Activated CD4-positive, alpha-beta T cell treated with anti-CD3 and anti-CD28 coated beads for 36 hours (primary cell): Measurements from ENCODE around the gene LY6G5C. TPM values are rescaled to one million over a fixed set of nuclear protein-coding genes. Genes with fewer than 3 reads are reported as not detected.

Source experiments
- ATAC-seq: fragments of 200-7000 bp; cut with Tn5 transposase; one replicate; pipeline ENCODE4 v1.10.0; 2021; ENCODE audit warnings: mild to moderate bottlenecking, moderate library complexity
- CTCF ChIA-PET: fragments of 350-600 bp; sonication (Branson Sonifier 250); formaldehyde crosslinking; loops from one replicate; lab custom pipeline; 2021; ENCODE audit warnings: antibody characterized with exemption; lab: Charles Lee
- POLR2A ChIA-PET: fragments of 350-600 bp; sonication (Branson Sonifier 250); formaldehyde crosslinking; loops from one replicate; lab custom pipeline; 2021; ENCODE audit warnings: antibody characterized with exemption, inconsistent platforms; lab: Charles Lee
- DNase-seq: peaks from one replicate; pipeline ENCODE4 v3.0.0-alpha.2; 2020
- H3K27ac Mint-ChIP-seq: one replicate; pipeline ENCODE4 v1.8.0; 2021; ENCODE audit warnings: mixed read lengths
- H3K27me3 Mint-ChIP-seq: one replicate; pipeline ENCODE4 v1.8.0; 2021; ENCODE audit warnings: mixed read lengths
- H3K36me3 Mint-ChIP-seq: one replicate; pipeline ENCODE4 v1.8.0; 2021; ENCODE audit warnings: low read depth, mixed read lengths
- H3K4me1 Mint-ChIP-seq: one replicate; pipeline ENCODE4 v1.8.0; 2021; ENCODE audit warnings: mixed read lengths
- H3K4me3 Mint-ChIP-seq: one replicate; pipeline ENCODE4 v1.8.0; 2021; ENCODE audit warnings: mild to moderate bottlenecking, moderate library complexity, mixed read lengths
- H3K9me3 Mint-ChIP-seq: one replicate; pipeline ENCODE4 v1.8.0; 2021; ENCODE audit warnings: low read depth, mixed read lengths
- intact Hi-C, 2 experiments: fragments of 100-400 bp; cut with DNase I in 1 of 2; cut with micrococcal nuclease in 1 of 2; formaldehyde crosslinking; loops; one replicate each; pipeline versions ENCODE4 v1.14.2 to v1.15.1; 2022 to 2024; cut with DNase I, micrococcal nuclease
- total RNA-seq, 2 experiments: library from RNA; stranded (reverse); gene quantifications; one replicate each; pipeline ENCODE4 v1.2.3, GENCODE V29; 2021

Gene LY6G5C
- total RNA-seq, 2 experiments from 2014 or later: 1.2 to 1.5 TPM

DNA sequence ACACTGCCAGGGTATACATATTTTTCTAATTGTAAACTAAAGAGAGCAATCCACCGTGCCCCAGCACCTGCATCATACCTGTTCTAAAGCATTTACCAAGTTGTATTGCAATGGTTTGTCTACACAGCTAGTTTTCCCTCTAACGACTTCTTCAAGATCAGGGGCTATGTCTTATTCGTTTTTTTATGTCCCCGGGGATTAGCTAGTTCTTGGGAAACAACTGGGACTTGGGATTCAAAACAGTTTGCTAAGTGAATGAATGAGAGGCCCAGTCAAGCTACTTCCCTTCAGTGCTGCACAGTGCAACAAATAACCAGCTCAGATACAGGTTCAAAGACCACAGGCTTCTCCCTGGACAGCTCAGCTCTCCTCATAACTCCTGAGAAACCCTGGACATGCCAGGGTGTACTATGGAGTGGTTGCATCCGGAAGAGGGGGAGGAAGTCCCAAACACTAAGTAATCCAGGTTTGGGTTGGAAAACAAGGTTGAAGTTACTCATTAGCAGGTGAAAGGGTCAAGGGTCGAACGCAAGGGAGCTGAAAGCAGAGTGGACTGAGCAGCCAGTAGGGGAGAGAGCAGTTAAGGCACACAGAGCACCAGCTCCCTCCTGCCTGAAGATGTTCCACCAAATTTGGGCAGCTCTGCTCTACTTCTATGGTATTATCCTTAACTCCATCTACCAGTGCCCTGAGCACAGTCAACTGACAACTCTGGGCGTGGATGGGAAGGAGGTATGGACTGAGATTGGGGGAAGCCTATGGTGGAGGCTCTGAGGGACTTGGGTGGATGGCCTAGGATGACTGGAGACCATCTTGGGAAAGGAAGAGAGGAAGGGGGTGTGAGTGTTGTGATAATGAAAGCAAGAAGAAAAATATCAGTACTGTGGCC is 25.3 kb downstream of the LY6G5C start, which contains the start of gene APOM:
Gene APOM, plus strand, starts transcription at position 546 of the 889 bp plus-strand sequence. Its CDS starts 73 bp downstream, at position 619.
- H3K27ac Mint-ChIP-seq: peak within 1 kb of the TSS; percentile 14
- H3K36me3 Mint-ChIP-seq: peaks cover 17% of the 10 kb centered on the region
- CTCF ChIA-PET: interaction anchor here (0.7 to 5.8 kb wide), 6 partner anchors 9 to 193 kb away, joined by 3 to 39 read pairs (median 3); partner anchors contain the start of genes GPANK1 and LY6G5C
- DNase-seq (no peak), ATAC-seq (no peak)
- no peak within 1 kb of the TSS for H3K4me3 Mint-ChIP-seq
- POLR2A ChIA-PET: interaction anchor here (6.0 kb wide), 1 partner anchor 9 kb away, joined by 72 read pairs; the partner anchor contains the start of genes CSNK2B and GPANK1
- H3K27me3 Mint-ChIP-seq: no peaks in the 10 kb centered on the region
- peaks cover 49% of the 10 kb centered on the region for H3K4me1 Mint-ChIP-seq
- H3K9me3 Mint-ChIP-seq: no peaks in the 10 kb centered on the region
- intact Hi-C loops: no loop called here

GRCh38 chr6:31654574-31655348 is 26.1 kb downstream of the LY6G5C start:
- ChIA-PET CTCF (interaction anchor here (0.6 to 5.8 kb wide), 9 partner anchors 9 to 192 kb away, joined by 3 to 39 read pairs (median 3); partner anchors contain the start of genes ATP6V1G2, GPANK1 and LY6G5C), POLR2A (interaction anchor here (0.6 to 6.0 kb wide), 2 partner anchors 10 to 11 kb away, joined by 3 to 72 read pairs; partner anchors contain the start of genes CSNK2B and GPANK1)
- H3K4me3 Mint-ChIP-seq: no peak overlapping the region
- no peaks in the 10 kb centered on the region for H3K9me3 Mint-ChIP-seq
- H3K36me3 Mint-ChIP-seq: peaks cover 19% of the 10 kb centered on the region
- peaks cover 50% of the 10 kb centered on the region for H3K4me1 Mint-ChIP-seq
- H3K27me3 Mint-ChIP-seq: no peaks in the 10 kb centered on the region
- H3K27ac Mint-ChIP-seq: no peak overlapping the region
- intact Hi-C loops: loop anchor here in 1 of 2 experiments (5.0 kb wide), 3 partner anchors 457 to 543 kb away; partner anchors contain the start of genes AGPAT1 and RNF5
- ATAC-seq (no peak), DNase-seq (no peak)

GRCh38 chr6:31652925-31653724 is 27.7 kb downstream of the LY6G5C start:
- Mint-ChIP-seq H3K27ac (peak overlapping the region; percentile 96), H3K27me3 (no peaks in the 10 kb centered on the region), H3K36me3 (peaks cover 30% of the 10 kb centered on the region), H3K4me3 (peak overlapping the region; percentile 88), H3K4me1 (peaks cover 38% of the 10 kb centered on the region), H3K9me3 (no peaks in the 10 kb centered on the region)
- ChIA-PET CTCF (interaction anchor here (0.7 to 5.8 kb wide), 14 partner anchors 8 to 1108 kb away, joined by 3 to 39 read pairs (median 4); partner anchors contain the start of genes C6orf47, DDX39B, GPANK1 and TNF), POLR2A (interaction anchor here (0.9 to 6.0 kb wide), 7 partner anchors 8 to 174 kb away, joined by 3 to 72 read pairs (median 6); partner anchors contain the start of genes AIF1, C6orf47, CSNK2B and DDX39B)
- intact Hi-C loops: loop anchor here (1.0 to 5.0 kb wide), 20 partner anchors 7 to 1096 kb away; partner anchors contain the start of genes ABHD16A (in 2 of the 2), C6orf47 (in 2 of the 2), PRRC2A (in 2 of the 2) and AGPAT1 (in 1 of the 2)
- peak; percentile 71 for ATAC-seq
- peak; percentile 91 for DNase-seq

- DNase-seq (peak; percentile 76), ATAC-seq (peak; percentile 62)
- H3K9me3 Mint-ChIP-seq: no peaks in the 10 kb centered on the region
- intact Hi-C loops: loop anchor here (1.0 to 5.0 kb wide), 20 partner anchors 9 to 1095 kb away; partner anchors contain the start of genes ABHD16A (in 2 of the 2), C6orf47 (in 2 of the 2), PRRC2A (in 2 of the 2) and AGPAT1 (in 1 of the 2)
- peaks cover 41% of the 10 kb centered on the region for H3K36me3 Mint-ChIP-seq
- POLR2A ChIA-PET: interaction anchor here (0.6 to 6.0 kb wide), 15 partner anchors 10 to 307 kb away, joined by 3 to 72 read pairs (median 4); partner anchors contain the start of genes ABHD16A, AIF1, C6orf47 and CLIC1
- H3K27me3 Mint-ChIP-seq: no peaks in the 10 kb centered on the region
- H3K4me3 Mint-ChIP-seq: peak overlapping the region; percentile 88
- H3K27ac Mint-ChIP-seq: peak overlapping the region; percentile 96
- peaks cover 28% of the 10 kb centered on the region for H3K4me1 Mint-ChIP-seq
- CTCF ChIA-PET: interaction anchor here (0.6 to 5.8 kb wide), 13 partner anchors 10 to 544 kb away, joined by 3 to 39 read pairs (median 4); partner anchors contain the start of genes C6orf47, GPANK1, HSPA1B and LY6G5B
Measured at GRCh38 chr6:31651602-31652191, 29.2 kb downstream of the LY6G5C start.

GRCh38 chr6:31645325-31645724 is 35.5 kb downstream of the LY6G5C start:
- peaks cover 7% of the 10 kb centered on the region for H3K4me1 Mint-ChIP-seq
- H3K27me3 Mint-ChIP-seq: no peaks in the 10 kb centered on the region
- no peak overlapping the region for H3K4me3 Mint-ChIP-seq
- H3K27ac Mint-ChIP-seq: peak overlapping the region; percentile 1
- H3K9me3 Mint-ChIP-seq: no peaks in the 10 kb centered on the region
- CTCF ChIA-PET: no interaction called here
- intact Hi-C loops: no loop called here
- DNase-seq (no peak), ATAC-seq (no peak)
- H3K36me3 Mint-ChIP-seq: peaks cover 52% of the 10 kb centered on the region
- POLR2A ChIA-PET: no interaction called here

DNA sequence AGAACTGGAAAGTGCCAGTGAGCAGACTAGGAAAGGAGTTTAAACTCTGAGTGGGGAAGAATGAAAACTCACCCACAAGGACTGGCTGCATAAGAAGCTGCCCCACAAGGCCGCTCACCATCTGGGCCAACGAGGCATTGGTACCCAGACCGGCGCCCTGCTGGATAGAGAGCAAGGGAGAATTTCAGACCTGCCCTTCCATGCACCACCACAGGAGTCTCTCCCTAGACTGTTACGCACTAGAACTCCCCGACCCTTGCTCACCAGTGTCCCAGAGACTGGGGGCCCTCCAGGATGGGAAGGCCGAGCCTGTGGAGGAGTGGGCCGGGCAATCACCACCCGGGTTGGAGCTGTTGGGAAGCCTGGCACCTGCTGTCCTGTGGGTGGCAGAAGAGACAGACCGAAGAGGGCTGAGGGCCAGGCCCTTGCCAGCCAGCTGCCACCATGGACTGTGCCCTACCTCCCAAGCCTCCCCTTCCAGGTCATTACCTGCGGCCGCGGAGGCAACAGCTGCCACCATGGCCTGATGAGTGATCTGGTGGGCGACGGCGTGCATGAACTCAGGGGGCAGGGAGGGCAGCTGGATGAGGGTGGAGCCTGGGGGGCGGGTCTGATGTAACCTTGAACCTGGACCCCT is 36.9 kb downstream of the LY6G5C start:
- DNase-seq (no peak), ATAC-seq (no peak)
- intact Hi-C loops: no loop called here
- H3K36me3 Mint-ChIP-seq: peaks cover 50% of the 10 kb centered on the region
- POLR2A ChIA-PET: interaction anchor here (0.5 to 0.7 kb wide), 3 partner anchors 10 to 448 kb away, joined by 3 to 10 read pairs (median 3); no protein-coding TSS in a partner anchor
- H3K27ac Mint-ChIP-seq: no peak overlapping the region
- CTCF ChIA-PET: interaction anchor here (0.7 kb wide), 1 partner anchor 126 kb away, joined by 3 read pairs; no protein-coding TSS in a partner anchor
- H3K9me3 Mint-ChIP-seq: no peaks in the 10 kb centered on the region
- no peaks in the 10 kb centered on the region for H3K27me3 Mint-ChIP-seq
- peaks cover 7% of the 10 kb centered on the region for H3K4me1 Mint-ChIP-seq
- H3K4me3 Mint-ChIP-seq: no peak overlapping the region

GRCh38 chr6:31642798-31643570 is 37.9 kb downstream of the LY6G5C start:
- H3K27ac Mint-ChIP-seq: no peak overlapping the region
- ChIA-PET POLR2A (interaction anchor here (0.5 to 0.7 kb wide), 3 partner anchors 11 to 449 kb away, joined by 3 to 10 read pairs (median 3); no protein-coding TSS in a partner anchor), CTCF (interaction anchor here (1.0 kb wide), 1 partner anchor 18 kb away, joined by 3 read pairs; no protein-coding TSS in a partner anchor)
- peaks cover 7% of the 10 kb centered on the region for H3K4me1 Mint-ChIP-seq
- H3K4me3 Mint-ChIP-seq: no peak overlapping the region
- no peaks in the 10 kb centered on the region for H3K9me3 Mint-ChIP-seq
- ATAC-seq: no peak
- intact Hi-C loops: no loop called here
- DNase-seq: no peak
- no peaks in the 10 kb centered on the region for H3K27me3 Mint-ChIP-seq
- peaks cover 45% of the 10 kb centered on the region for H3K36me3 Mint-ChIP-seq

GRCh38 chr6:31641370-31641769 is 39.5 kb downstream of the LY6G5C start:
- intact Hi-C loops: no loop called here
- H3K4me3 Mint-ChIP-seq: no peak overlapping the region
- H3K27me3 Mint-ChIP-seq: no peaks in the 10 kb centered on the region
- DNase-seq: no peak
- CTCF ChIA-PET: no interaction called here
- POLR2A ChIA-PET: no interaction called here
- peaks cover 48% of the 10 kb centered on the region for H3K36me3 Mint-ChIP-seq
- H3K27ac Mint-ChIP-seq: no peak overlapping the region
- H3K4me1 Mint-ChIP-seq: peaks cover 7% of the 10 kb centered on the region
- H3K9me3 Mint-ChIP-seq: no peaks in the 10 kb centered on the region
- no peak for ATAC-seq
